Activated CD8-positive, alpha-beta memory T cell treated with anti-CD3 and anti-CD28 coated beads for 1 hour (primary cell): ENCODE results near the gene TSSK1B.
"Not testable (repeated sequence)": the region's sequence is repeated elsewhere in the genome, so short reads cannot be mapped to it uniquely, and the experiment has no call there.

Experiments used
- DNase-seq, 2 donors: peaks; one replicate each; pipeline ENCODE4 v3.0.0-alpha.2; 2020; ENCODE audit warnings: low read depth in 1 of 2; ENCODE audit errors: extremely low read depth in 1 of 2

TSSK1B gene, protein sequence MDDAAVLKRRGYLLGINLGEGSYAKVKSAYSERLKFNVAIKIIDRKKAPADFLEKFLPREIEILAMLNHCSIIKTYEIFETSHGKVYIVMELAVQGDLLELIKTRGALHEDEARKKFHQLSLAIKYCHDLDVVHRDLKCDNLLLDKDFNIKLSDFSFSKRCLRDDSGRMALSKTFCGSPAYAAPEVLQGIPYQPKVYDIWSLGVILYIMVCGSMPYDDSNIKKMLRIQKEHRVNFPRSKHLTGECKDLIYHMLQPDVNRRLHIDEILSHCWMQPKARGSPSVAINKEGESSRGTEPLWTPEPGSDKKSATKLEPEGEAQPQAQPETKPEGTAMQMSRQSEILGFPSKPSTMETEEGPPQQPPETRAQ

DNA sequence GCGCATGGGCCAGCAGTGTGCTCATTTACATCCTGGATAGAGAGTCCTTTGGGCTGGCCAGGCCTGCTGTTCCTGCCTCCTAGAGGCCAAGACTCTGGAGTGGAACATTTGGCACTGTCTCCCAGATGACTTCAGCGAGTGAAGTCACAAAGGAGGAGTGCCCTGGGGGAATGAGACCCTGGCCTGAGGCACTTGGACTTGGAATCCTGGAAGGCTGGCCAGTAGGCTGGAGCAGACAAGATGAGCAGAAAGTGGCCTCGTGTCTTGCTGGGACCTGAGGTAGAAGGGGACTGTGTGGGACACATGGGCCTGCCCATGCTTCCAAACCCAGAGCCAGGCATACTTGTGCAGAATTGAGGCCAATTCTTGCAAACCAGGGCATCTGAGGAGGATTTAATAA lies at the start of gene TSSK1B:
Gene TSSK1B (minus strand): TSS at position 101 of the 400 bp plus-strand sequence. CDS start 150 bp downstream, outside the sequence.
- no peak for DNase-seq

DNA sequence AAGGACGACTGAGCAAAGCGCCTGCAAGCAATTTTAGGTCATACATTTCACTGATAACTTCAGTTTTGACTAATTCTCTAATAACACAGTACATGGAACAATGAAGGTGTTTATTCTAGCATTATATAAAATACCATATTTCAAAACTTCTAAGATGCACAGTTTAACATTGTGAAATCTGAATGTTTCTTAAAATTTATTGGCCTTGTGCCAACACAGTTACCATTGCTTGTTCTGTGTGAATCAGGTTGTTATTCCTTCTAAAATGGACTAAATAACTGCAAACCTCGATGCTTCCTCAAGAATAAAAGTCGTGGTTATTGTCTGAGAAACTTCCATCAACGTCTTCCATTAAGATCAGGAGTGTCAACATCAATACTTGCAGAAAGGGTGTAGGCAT lies 45.5 kb upstream of the TSSK1B start:
- no peak for DNase-seq

DNA sequence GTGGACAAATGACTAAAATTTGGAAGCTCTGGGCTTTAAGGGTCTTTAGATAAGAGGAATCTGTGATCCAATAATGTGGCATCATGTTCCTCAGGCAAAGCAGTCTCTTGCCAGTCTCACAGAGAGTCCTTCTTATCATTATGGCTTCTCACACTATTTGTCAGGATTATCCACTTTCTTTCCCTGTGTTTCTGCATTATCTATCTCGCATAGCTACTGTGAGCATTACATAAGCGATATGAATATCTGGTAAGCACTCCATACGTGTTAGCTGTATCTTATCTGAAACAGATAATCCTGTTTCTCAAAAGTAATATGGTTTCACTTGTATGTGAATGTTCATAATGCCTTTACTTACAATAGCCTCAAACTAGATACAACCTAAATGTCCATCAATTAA lies 43.9 kb upstream of the TSSK1B start:
- DNase-seq: no peak

DNA sequence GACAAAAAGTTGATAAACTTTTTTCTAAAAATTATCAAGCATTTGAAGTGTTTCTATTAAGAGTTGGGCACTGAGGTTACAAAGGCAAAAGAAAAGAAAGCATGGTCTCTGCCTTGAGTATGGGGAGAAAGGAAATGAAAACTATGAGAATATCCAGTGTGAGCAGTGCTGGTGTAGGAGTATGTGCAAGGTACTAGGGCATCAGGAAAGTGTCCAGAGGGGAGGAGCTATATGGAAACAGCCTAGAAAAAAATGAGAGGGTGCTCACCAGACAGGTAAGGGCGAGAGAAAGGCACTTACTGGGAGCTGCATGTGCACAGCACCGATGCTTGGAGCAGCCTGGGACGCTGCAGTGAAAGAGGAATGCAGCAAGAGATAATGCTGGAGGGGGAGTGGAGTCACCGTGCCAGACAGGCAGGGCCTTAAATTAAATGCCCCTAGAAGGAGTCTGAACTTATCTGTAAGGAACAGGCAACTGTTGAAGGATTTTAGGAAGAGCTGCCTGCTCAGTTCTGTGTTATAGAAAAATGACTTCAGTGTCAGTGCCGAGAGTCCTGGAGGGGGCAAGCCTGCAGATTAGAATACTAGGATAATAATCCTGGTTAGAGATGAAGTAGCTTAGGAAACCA lies 39.4 kb upstream of the TSSK1B start:
- no peak for DNase-seq

DNA sequence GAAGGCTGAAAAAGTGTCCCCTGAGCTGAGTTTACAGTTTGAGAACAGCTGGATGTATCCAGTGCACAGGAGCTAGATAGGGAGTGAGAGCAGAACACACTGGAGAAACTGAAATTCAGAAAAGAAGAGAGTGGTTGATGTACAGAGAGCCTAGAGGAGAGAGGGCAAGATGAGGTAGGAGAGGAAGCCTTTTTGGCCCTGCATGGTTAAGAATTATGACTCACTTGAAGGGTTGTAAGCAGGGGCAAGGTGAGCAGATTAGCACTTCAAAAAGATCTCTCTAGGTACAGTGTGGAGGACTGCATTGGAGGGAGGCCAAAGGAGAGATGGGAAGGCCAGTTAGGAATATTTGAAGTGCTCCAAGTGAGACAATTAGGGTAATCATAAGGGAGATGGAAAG lies 28.2 kb upstream of the TSSK1B start:
- no peak for DNase-seq

DNA sequence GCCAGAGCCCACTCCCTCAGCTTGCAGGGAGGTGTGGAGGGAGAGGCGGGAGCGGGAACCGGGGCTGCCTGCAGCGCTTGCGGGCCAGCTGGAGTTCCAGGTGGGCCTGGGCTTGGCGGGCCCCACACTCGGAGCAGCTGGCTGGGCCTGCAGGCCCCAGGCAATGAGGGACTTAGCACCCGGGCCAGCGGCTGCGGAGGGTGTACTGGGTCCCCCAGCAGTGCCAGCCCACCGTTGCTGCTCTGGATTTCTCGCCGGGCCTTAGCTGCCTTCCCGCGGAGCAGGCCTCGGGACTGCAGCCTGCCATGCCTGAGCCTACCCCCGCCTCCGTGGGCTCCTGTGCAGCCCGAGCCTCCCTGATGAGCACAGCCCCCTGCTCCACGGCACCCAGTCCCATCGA lies 22.3 kb upstream of the TSSK1B start:
- not testable (repeated sequence) for DNase-seq

DNA sequence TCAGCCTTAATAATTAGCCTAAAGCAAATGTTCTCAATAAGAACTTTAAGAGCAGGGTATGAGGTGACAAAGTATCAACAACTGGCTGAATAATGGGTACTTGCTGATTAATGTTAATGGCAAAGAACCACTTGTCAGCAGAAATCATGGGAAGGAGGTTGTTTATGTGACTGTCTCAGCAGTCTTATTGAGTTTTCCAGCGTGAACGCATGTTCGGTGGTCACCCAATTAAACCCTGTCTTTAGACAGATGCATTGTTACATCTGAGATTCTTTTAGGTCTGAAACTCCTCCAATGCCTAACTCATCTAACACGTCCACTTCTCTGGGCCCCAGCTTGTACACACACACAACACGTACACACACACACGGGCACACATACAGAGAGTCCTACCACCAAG lies 18.2 kb upstream of the TSSK1B start:
- no peak for DNase-seq

DNA sequence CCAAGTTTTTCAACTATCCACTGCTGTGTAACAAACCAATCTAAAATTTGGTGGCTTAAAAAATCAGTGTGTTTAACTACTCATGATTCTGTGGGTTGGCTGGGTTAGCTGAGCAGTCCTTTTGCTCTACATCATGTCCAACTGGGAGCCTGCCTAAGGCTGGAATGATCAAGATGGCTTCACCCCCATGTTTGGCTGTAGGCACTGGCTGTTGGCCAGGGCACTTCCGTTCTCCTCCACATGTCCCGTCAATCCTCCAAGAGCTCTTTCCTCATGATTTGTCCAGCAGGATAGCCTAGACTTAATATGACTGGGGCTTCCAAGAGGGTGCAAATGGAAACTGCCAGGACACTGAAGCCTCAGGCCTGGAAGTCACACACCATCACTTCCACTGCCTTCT lies 17.0 kb upstream of the TSSK1B start:
- DNase-seq: no peak

DNA sequence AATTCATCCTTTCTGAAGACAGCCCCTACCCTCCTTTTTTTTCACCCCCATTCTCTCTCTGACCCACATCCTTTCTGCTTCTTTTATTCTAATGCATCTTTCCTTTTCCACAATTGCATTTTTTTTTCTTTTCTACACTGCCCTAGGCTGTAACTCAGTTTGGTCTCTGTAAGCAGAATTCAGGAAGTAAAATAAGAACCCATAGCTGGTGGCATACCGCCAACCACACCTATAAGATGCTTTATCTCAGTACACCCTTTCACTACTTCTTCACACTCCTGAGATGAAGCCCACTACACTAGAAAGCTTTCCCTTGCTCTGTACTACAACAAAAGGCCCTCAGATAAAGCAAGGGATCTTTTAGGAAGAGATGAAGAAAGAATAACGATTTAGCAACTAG lies 16.1 kb upstream of the TSSK1B start:
- DNase-seq: no peak

DNA sequence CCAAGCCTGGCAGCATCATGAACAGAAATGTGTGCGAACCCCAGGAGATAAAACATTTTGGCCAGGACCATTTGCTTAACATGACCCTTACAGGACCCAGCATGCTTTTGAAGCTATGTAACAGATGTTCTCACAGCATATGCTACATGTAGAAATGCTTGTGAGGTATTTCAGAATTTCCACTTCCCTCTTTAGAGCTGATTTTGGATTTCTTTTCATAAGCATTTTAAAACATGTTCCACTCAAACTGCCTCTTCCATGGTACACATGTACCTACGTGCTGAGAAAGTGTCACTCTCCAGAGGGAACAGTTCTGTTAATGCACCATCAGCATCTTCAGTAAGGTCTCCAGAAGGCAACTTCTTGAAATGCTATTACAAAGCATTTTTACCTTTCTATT lies 15.7 kb upstream of the TSSK1B start:
- no peak for DNase-seq

DNA sequence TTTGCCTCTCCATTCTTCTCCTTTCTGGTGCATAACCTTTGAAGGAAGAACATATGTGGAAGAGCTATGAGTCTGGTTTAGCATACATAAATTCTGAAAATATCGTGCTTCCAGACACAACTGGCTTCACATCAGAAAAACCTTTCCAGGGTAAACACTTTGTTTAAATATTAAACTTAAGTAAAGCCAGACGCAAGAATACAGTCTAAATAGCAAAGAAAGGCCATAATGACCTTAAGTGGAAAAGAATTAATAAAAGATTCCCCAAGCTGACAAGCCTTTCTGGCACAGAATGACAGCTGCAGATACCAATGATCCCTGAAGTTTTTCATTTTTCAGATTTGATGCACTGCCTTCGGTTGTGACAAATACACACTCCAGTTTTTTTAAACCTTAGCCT lies 13.5 kb upstream of the TSSK1B start:
- DNase-seq: no peak

DNA sequence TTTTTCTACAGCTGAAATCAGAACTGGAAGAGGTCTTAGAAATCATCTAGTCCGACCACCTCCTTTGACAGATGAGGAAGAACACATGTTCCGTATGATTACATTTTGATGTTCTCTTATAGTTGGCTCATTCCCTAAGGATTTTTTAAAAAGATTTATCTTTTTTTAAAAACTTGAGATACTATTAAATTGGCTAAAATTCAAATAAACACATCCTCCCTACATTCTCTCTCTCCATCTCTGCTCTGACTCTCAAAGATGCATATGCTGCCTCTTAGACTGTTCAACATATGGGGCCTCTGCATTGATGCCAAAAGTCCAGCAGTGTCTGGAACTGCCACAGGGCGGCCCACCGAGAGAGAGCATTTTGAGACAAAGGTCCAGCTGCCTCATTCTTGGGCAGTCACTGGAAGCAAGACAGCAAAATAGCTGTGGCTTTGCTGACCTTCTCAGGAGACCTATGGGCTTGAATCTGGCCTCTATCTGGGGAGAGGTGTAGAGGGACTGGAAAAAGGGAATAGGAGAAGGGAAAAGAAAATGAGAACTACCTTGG lies 12.8 kb upstream of the TSSK1B start:
- DNase-seq: no peak

DNA sequence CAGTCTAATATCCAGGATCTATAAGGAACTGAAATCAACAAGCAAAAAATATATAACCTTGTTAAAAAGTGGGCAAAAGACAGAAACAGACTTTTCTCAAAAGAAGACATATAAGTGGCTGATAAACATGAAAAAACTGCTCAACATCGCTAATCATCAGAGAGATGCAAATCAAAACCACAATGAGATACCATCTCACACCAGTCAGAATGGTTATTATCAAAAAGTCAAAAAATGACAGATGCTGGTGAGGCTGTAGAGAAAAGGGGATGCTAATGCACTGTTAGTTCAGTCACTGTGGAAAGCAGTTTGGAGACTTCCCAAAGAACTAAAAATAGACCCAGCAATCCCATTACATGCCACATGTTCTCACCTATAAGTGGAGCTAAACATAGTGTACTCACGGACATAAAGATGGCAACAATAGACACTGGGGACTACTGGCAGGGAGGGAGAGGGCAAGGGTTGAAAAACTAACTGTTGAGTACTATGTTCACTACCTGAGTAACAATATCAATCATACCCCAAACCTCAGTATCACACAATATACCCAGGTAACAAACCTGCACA lies 11.7 kb upstream of the TSSK1B start:
- no peak for DNase-seq

DNA sequence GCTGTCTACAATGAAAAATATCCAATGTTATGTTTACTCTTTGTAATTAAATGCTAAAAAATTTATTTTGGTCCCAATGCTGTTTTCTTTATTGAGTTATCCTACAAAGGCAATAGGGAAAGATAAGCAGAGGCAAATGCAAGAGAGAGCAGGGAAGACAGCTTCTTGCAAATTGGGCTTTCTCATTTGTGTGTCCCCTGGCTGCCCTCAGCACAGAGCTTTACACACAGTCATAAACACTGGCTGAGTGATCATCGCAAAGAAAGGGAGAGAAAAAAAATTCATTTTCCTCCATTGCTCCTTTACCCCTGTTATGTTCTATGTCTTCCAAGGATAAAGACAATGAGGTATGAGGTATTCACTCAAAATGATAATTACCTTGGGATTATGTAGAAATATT lies 2.3 kb upstream of the TSSK1B start:
- no peak for DNase-seq

DNA sequence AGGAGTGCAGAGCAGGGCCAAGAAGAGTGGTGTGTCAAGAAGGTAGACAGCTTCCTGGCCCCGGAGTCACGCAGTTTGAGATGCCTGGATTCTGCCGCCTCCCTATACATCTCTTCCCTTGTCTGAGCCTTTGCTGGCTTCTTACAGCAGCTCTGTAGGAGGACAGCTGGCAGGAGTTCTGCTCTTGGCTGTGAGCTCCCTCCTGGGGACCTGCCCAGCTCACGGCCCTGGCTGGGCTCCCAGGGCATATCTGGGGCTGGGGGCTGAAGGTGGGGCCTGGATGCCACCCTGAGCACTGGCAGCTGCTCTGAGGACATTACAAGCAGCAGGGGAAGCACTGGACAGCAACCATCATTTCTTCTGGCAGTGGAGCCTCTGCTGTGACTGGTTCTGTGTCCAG lies 786 bp upstream of the TSSK1B start:
- DNase-seq: no peak

DNA sequence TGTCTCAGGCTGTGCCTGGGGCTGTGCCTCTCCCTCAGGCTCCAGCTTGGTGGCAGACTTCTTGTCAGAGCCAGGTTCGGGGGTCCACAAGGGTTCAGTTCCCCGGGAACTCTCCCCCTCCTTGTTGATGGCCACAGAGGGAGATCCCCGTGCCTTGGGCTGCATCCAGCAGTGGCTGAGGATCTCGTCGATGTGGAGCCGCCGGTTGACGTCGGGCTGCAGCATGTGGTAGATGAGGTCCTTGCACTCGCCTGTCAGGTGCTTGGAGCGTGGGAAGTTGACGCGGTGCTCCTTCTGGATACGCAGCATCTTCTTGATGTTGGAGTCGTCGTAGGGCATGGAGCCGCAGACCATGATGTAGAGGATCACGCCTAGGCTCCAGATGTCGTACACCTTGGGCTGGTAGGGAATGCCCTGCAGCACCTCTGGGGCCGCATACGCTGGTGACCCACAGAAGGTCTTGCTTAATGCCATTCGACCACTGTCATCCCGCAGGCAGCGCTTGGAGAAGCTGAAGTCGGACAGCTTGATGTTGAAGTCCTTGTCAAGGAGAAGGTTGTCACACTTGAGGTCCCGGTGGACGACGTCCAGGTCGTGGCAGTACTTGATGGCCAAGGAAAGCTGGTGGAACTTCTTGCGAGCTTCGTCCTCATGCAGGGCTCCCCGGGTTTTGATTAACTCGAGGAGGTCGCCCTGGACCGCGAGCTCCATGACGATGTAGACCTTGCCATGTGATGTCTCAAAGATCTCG lies 752 bp downstream of the TSSK1B start:
- DNase-seq: no peak

DNA sequence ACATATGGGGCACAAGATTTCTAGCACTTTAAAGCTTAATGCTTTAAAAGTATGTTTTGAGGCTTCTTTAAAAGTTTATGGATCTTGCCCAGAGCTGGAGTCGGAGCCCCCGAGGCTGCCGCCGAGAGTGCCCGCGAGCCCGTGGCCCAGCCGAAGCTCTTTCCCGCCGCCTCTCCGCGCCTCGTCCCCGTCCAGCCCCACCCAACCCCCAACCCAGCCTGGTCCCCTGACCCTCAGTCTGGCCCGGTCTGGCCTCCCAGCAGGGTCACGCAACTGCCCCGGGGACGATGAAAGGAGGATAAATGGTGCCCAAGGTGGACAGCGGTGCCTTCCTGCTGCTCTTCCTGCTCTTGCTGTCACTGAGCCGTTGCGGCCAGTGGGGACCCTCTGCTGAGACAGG lies 1.7 kb downstream of the TSSK1B start:
- no peak for DNase-seq

DNA sequence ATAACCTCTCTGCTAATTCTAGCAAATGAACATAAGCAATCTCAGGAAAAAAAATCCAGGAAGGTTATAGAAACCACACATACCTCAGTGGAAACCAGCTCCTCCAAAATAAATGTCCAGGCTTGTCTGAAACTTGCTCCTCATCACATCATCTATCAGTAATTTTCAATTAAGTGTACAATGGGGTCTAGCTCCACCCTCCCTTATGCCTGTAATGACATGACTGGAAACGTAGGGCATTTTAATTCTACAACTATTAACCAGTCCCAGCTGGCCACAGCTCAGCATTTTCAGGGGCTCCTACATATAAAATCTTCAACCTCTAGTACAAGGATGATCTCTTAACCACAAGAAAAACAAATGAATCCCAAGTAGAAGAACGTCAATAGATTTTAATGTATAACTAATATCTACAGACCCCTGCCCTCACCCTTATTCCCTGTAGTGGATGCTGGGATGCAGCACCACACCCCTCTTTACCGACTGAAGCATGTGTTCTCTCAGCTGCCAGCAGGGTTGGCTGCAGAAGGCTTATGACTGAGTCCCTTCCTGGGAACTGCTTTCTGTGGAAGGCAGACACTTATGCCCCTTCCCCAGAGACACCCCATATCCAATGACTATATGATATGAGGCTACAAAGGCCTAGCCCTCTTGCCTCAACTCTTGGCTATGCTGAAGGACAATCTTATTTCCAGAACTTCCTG lies 6.8 kb downstream of the TSSK1B start:
- DNase-seq: no peak

DNA sequence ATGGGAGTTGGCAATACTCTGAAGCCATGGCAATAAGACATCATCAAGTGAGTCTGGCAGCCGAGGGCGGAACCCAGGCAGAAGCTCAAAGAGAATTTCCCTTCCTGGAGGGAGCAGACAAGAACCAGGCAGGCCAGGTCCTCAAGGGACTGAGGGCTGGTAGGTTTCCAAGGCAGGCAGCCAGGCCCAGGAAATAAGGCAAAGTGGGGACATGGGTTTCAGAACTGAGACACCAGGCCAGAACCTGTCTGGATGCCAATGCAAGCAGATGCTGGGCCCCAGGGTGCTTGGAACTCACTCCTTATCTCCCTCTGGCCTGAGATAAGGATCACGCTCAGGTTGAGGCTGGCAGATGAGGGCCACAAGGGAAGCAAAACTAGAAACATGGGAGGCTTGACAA lies 8.9 kb downstream of the TSSK1B start:
- no peak for DNase-seq

DNA sequence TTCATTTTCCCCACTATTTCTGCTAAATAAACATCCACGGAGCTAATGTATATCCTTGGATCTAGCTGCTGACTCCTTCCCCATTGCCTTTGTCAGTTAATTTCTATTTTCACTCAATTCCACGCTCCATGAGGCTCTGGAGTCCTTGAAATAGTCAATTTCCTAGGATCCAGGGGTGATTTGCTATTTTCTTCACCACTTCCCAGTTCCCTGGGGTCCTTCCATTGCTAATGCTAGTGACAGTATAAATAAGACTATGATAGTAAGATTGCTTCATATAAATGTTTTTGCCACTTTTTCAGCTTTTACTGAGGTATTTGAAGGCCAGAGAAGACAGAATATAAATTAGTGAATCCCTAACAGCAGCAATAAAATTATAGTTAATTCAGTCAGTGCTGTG lies 13.1 kb downstream of the TSSK1B start:
- DNase-seq: no peak

DNA sequence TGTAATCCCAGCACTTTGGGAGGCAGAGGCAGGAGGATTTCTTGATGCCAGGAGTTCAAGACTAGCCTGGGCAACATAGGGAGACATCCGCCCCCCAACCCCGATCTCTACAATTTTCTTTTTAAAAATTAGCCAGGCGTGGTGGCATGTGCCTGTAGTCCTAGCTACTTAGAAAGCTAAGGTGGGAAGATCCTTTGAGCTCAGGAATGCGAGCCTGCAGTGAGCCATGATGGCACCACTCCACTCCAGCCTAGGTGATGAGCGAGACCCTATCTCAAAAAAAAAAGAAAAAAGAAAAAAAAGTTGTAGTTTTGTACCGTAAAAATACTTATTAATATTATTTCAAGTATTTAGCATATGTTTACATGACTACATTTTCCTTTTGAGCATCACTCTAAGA lies 29.3 kb downstream of the TSSK1B start:
- no peak for DNase-seq
